Measurements from ENCODE around the gene PREP.
"Not testable (repeated sequence)": the region's sequence is repeated elsewhere in the genome, so short reads cannot be mapped to it uniquely, and the experiment has no call there.

The PREP gene

GRCh38 chr6:105424175-105424783 is 21.4 kb upstream of the PREP start:
- TF ChIP-seq CTCF (IDR thresholded peaks at IDR 0.05; ENCODE audit: insufficient read depth, low read length, poor library complexity, severe bottlenecking), result peak; percentile 75
- TF ChIP-seq EZH2phosphoT487 (conservative IDR thresholded peaks at IDR 0.05; ENCODE audit: low read length), result no peak
- Histone ChIP-seq H2AFZ (ENCODE audit: low read depth, low read length, severe bottlenecking) (no peak overlapping the region), H3K4me3 (ENCODE audit: insufficient read depth, low read length, poor library complexity, severe bottlenecking) (no peak overlapping the region), H3K9me3 (ENCODE audit: insufficient read depth, low read length) (no peaks in the 10 kb centered on the region), H3K9ac (ENCODE audit: low read length) (no peak overlapping the region), H4K20me1 (ENCODE audit: low read depth, low read length) (no peaks in the 10 kb centered on the region), H3K79me2 (ENCODE audit: insufficient read depth, low read length) (no peaks in the 10 kb centered on the region), H3K9me2 (replicated peaks; ENCODE audit: insufficient read depth, low read length) (no peaks in the 10 kb centered on the region), H3F3A (ENCODE audit: insufficient read depth) (no peaks in the 10 kb centered on the region), H3K36me3 (ENCODE audit: low read length) (no peaks in the 10 kb centered on the region), H3K4me2 (ENCODE audit: low read depth, low read length, poor library complexity, severe bottlenecking) (no peak overlapping the region), H3K27me3 (ENCODE audit: low read length) (no peaks in the 10 kb centered on the region), H3K27ac (ENCODE audit: low read depth, low read length) (no peak overlapping the region)

- not testable (repeated sequence) for H3K4me2 ChIP-seq (ENCODE audit: low read depth, low read length, poor library complexity, severe bottlenecking); H3K9me2 ChIP-seq (replicated peaks; ENCODE audit: insufficient read depth, low read length); H3K79me2 ChIP-seq (ENCODE audit: insufficient read depth, low read length); H3K27me3 ChIP-seq (ENCODE audit: low read length); H3K4me3 ChIP-seq (ENCODE audit: insufficient read depth, low read length, poor library complexity, severe bottlenecking); H3F3A ChIP-seq (ENCODE audit: insufficient read depth); H3K9ac ChIP-seq (ENCODE audit: low read length); H3K36me3 ChIP-seq (ENCODE audit: low read length); H4K20me1 ChIP-seq (ENCODE audit: low read depth, low read length); H3K9me3 ChIP-seq (ENCODE audit: insufficient read depth, low read length); H2AFZ ChIP-seq (ENCODE audit: low read depth, low read length, severe bottlenecking); H3K27ac ChIP-seq (ENCODE audit: low read depth, low read length)
These were observed 14.1 kb upstream of the PREP start for GRCh38 chr6:105416971-105417370.

GRCh38 chr6:105409734-105410133 is 6.9 kb upstream of the PREP start:
- no peak overlapping the region for H2AFZ ChIP-seq (ENCODE audit: low read depth, low read length, severe bottlenecking)
- no peak overlapping the region for H3K27ac ChIP-seq (ENCODE audit: low read depth, low read length)
- H3K4me2 ChIP-seq (ENCODE audit: low read depth, low read length, poor library complexity, severe bottlenecking), result no peak overlapping the region
- no peaks in the 10 kb centered on the region for H3F3A ChIP-seq (ENCODE audit: insufficient read depth)
- H3K36me3 ChIP-seq (ENCODE audit: low read length), result no peaks in the 10 kb centered on the region
- no peak for TF ChIP-seq CTCF (IDR thresholded peaks at IDR 0.05; ENCODE audit: insufficient read depth, low read length, poor library complexity, severe bottlenecking)
- no peak for TF ChIP-seq EZH2phosphoT487 (conservative IDR thresholded peaks at IDR 0.05; ENCODE audit: low read length)
- H3K9me2 ChIP-seq (replicated peaks; ENCODE audit: insufficient read depth, low read length), result no peaks in the 10 kb centered on the region
- no peaks in the 10 kb centered on the region for H4K20me1 ChIP-seq (ENCODE audit: low read depth, low read length)
- peaks cover 11% of the 10 kb centered on the region; the same call in 1 of the 2 replicates for H3K9me3 ChIP-seq (ENCODE audit: insufficient read depth, low read length)
- H3K79me2 ChIP-seq (ENCODE audit: insufficient read depth, low read length), result no peaks in the 10 kb centered on the region
- H3K4me3 ChIP-seq (ENCODE audit: insufficient read depth, low read length, poor library complexity, severe bottlenecking), result no peak overlapping the region
- H3K27me3 ChIP-seq (ENCODE audit: low read length), result no peaks in the 10 kb centered on the region
- no peak overlapping the region for H3K9ac ChIP-seq (ENCODE audit: low read length)

- no peaks in the 10 kb centered on the region for H3K9me2 ChIP-seq (replicated peaks; ENCODE audit: insufficient read depth, low read length)
- H3K9me3 ChIP-seq (ENCODE audit: insufficient read depth, low read length), result no peaks in the 10 kb centered on the region
- TF ChIP-seq EZH2phosphoT487 (conservative IDR thresholded peaks at IDR 0.05; ENCODE audit: low read length), result no peak
- no peak for TF ChIP-seq CTCF (IDR thresholded peaks at IDR 0.05; ENCODE audit: insufficient read depth, low read length, poor library complexity, severe bottlenecking)
- peak overlapping the region; percentile 99 for H2AFZ ChIP-seq (ENCODE audit: low read depth, low read length, severe bottlenecking)
- H3K79me2 ChIP-seq (ENCODE audit: insufficient read depth, low read length), result peaks cover 39% of the 10 kb centered on the region
- no peaks in the 10 kb centered on the region for H3K36me3 ChIP-seq (ENCODE audit: low read length)
- no peaks in the 10 kb centered on the region for H3K27me3 ChIP-seq (ENCODE audit: low read length)
- peak overlapping the region; percentile 96 for H3K9ac ChIP-seq (ENCODE audit: low read length)
- no peaks in the 10 kb centered on the region for H3F3A ChIP-seq (ENCODE audit: insufficient read depth)
- peak overlapping the region; percentile 99 for H3K4me3 ChIP-seq (ENCODE audit: insufficient read depth, low read length, poor library complexity, severe bottlenecking)
- peak overlapping the region; percentile 16; the same call in 1 of the 2 replicates for H3K27ac ChIP-seq (ENCODE audit: low read depth, low read length)
- peak overlapping the region; percentile 91 for H3K4me2 ChIP-seq (ENCODE audit: low read depth, low read length, poor library complexity, severe bottlenecking)
- H4K20me1 ChIP-seq (ENCODE audit: low read depth, low read length), result no peaks in the 10 kb centered on the region
These were observed 568 bp downstream of the PREP start for GRCh38 chr6:105402090-105402938.
